IMR-90 (cell line): ENCODE results near the gene PTCD1. TPM values are rescaled to one million over a fixed set of nuclear protein-coding genes. Genes with fewer than 3 reads are reported as not detected.

Experiments
- ATAC-seq: fragments of 200-7000 bp; cut with Tn5 transposase; 2 replicates; pipeline ENCODE4 v1.9.1; 2020; ENCODE audit warnings: low read depth, mild to moderate bottlenecking, moderate library complexity
- BruUV-seq: library from RNA; stranded (reverse); fragments of 400-500 nt; replicated peaks from 2 replicates; lab custom pipeline; 2021; lab: Mats Ljungman, UMichigan
- CTCF ChIA-PET: fragments of 300-600 bp; formaldehyde crosslinking; extraction: SDS; loops from one replicate; lab custom pipeline; 2021; ENCODE audit warnings: antibody characterized with exemption; lab: Yijun Ruan, JAX
- POLR2A ChIA-PET: fragments of 300-600 bp; sonication (Branson Sonifier 250); formaldehyde crosslinking; loops from one replicate; lab custom pipeline; 2022; ENCODE audit warnings: antibody characterized with exemption; ENCODE audit not compliant: unreplicated experiment; lab: Charles Lee
- DNase-seq: peaks from one replicate; pipeline ENCODE4 v3.0.0; 2013
- H2AFZ ChIP-seq: replicated peaks from 2 replicates; pipeline ENCODE3; 2013; ENCODE audit warnings: low read length, mild to moderate bottlenecking; ENCODE audit not compliant: poor library complexity
- H2AK5ac ChIP-seq: 2 replicates; pipeline ENCODE4 v1.6.1; 2013; ENCODE audit warnings: low read depth, low read length, inconsistent platforms
- H2AK9ac ChIP-seq: replicated peaks from 2 replicates; pipeline ENCODE3; 2013; ENCODE audit warnings: mild to moderate bottlenecking, low read depth, low read length, moderate library complexity; ENCODE audit not compliant: poor library complexity
- H2BK120ac ChIP-seq: 2 replicates; pipeline ENCODE4 v1.6.1; 2013; ENCODE audit warnings: low read depth, low read length, inconsistent platforms
- H2BK15ac ChIP-seq: 3 replicates; pipeline ENCODE4 v1.6.1; 2013; ENCODE audit warnings: low read depth, low read length, inconsistent platforms
- H2BK20ac ChIP-seq: 2 replicates; pipeline ENCODE4 v1.6.1; 2013; ENCODE audit warnings: low read depth, mild to moderate bottlenecking, inconsistent platforms, low read length, moderate library complexity
- H2BK5ac ChIP-seq: 2 replicates; pipeline ENCODE4 v1.6.1; 2013; ENCODE audit warnings: mild to moderate bottlenecking, low read depth, low read length, inconsistent platforms; ENCODE audit not compliant: poor library complexity, severe bottlenecking
- H3K14ac ChIP-seq: replicated peaks from 2 replicates; pipeline ENCODE4 v1.6.1; 2013; ENCODE audit warnings: low read depth, low read length, inconsistent platforms
- H3K18ac ChIP-seq: 2 replicates; pipeline ENCODE4 v1.6.1; 2013; ENCODE audit warnings: low read depth, low read length, control low read depth
- H3K23ac ChIP-seq: 2 replicates; pipeline ENCODE4 v1.6.1; 2013; ENCODE audit warnings: low read depth, low read length, inconsistent platforms
- H3K27ac ChIP-seq: 2 replicates; pipeline ENCODE4 v1.5.1; 2013; ENCODE audit warnings: mild to moderate bottlenecking, control low read depth, low read length; ENCODE audit not compliant: insufficient read depth
- H3K27me3 ChIP-seq: 2 replicates; pipeline ENCODE4 v1.6.1; 2013; ENCODE audit warnings: low read length; ENCODE audit not compliant: control insufficient read depth, insufficient read depth
- H3K36me3 ChIP-seq: 2 replicates; pipeline ENCODE4 v1.6.1; 2013; ENCODE audit warnings: low read length, mixed read lengths; ENCODE audit not compliant: control insufficient read depth, insufficient read depth
- H3K4ac ChIP-seq: 2 replicates; pipeline ENCODE4 v1.6.1; 2013; ENCODE audit warnings: low read depth, low read length, inconsistent platforms
- H3K4me1 ChIP-seq: 2 replicates; pipeline ENCODE4 v1.6.1; 2013; ENCODE audit warnings: low read length, mixed read lengths; ENCODE audit not compliant: control insufficient read depth, insufficient read depth
- H3K4me2 ChIP-seq: 2 replicates; pipeline ENCODE4 v1.6.1; 2013; ENCODE audit warnings: low read depth, mild to moderate bottlenecking, control low read depth, low read length, moderate library complexity
- H3K4me3 ChIP-seq: 2 replicates; pipeline ENCODE4 v1.5.1; 2013; ENCODE audit warnings: low read depth, mild to moderate bottlenecking, control low read depth, low read length, moderate library complexity; ENCODE audit not compliant: insufficient read depth
- H3K56ac ChIP-seq: 2 replicates; pipeline ENCODE4 v1.6.1; 2013; ENCODE audit warnings: low read length, inconsistent platforms; ENCODE audit not compliant: insufficient read depth; ENCODE audit errors: extremely low read depth
- H3K79me1 ChIP-seq, 2 experiments: 2 replicates each; pipeline ENCODE4 v1.6.1; 2013; ENCODE audit warnings: low read length in 2 of 2, inconsistent platforms in 1 of 2, low read depth in 1 of 2
- H3K9ac ChIP-seq: 2 replicates; pipeline ENCODE4 v1.6.1; 2013; ENCODE audit warnings: low read depth, low read length, control low read depth
- H3K9me1 ChIP-seq: 2 replicates; pipeline ENCODE4 v1.6.1; 2013; ENCODE audit warnings: low read length, inconsistent platforms; ENCODE audit not compliant: insufficient read depth
- H3K9me3 ChIP-seq: 2 replicates; pipeline ENCODE4 v1.6.1; 2013; ENCODE audit warnings: low read length; ENCODE audit not compliant: control insufficient read depth, insufficient read depth
- H4K20me1 ChIP-seq: 2 replicates; pipeline ENCODE4 v1.6.1; 2013; ENCODE audit warnings: low read length, inconsistent platforms; ENCODE audit not compliant: insufficient read depth
- H4K5ac ChIP-seq: 2 replicates; pipeline ENCODE4 v1.6.1; 2013; ENCODE audit warnings: mild to moderate bottlenecking, low read depth, low read length, control low read depth
- H4K8ac ChIP-seq, 2 experiments: 2 replicates each; pipeline ENCODE4 v1.6.1; 2013; ENCODE audit warnings: low read depth in 2 of 2, low read length in 2 of 2, control low read depth in 1 of 2, inconsistent platforms in 1 of 2
- H4K91ac ChIP-seq: 2 replicates; pipeline ENCODE4 v1.6.1; 2013; ENCODE audit warnings: low read depth, low read length, inconsistent platforms; ENCODE audit not compliant: insufficient read depth
- SMC3 ChIP-seq: fragments of 150-350 bp; IDR thresholded peaks from 2 replicates; pipeline ENCODE4 v1.6.1; 2016; ENCODE audit warnings: low read depth, mild to moderate bottlenecking, antibody characterized with exemption, low read length, moderate library complexity
- WGBS, 2 experiments: methylation state at CpG; one replicate each; pipeline versions ENCODE4 v1.1.5 to v1.1.7; 2013; ENCODE audit warnings: missing lambda C conversion rate in 2 of 2; ENCODE audit not compliant: insufficient read length in 1 of 2; ENCODE audit errors: extremely low coverage in 2 of 2; 5-methylcytosine and 5-hydroxymethylcytosine counted together
- dilution Hi-C: fragments of 300-500 bp; cut with HindIII; formaldehyde crosslinking; loops from one replicate; pipeline ENCODE4 v1.14.3; 2018; ENCODE audit warnings: low sequenced_read_pairs; ENCODE audit not compliant: unreplicated experiment
- in situ Hi-C: fragments of 300-500 bp; cut with MboI; formaldehyde crosslinking; loops from 3 replicates; pipeline ENCODE4 v1.14.3; 2019; ENCODE audit warnings: low sequenced_read_pairs, inconsistent platforms, mixed read lengths
- intact Hi-C: fragments of 100-400 bp; cut with micrococcal nuclease; formaldehyde crosslinking; loops from 2 replicates; pipeline ENCODE4 v1.10.0; 2022
- polyA plus RNA-seq, 3 experiments: library from polyadenylated mRNA; depleted of rRNA; stranded (reverse); fragments of >200 nt; gene quantifications; 2 replicates each; pipeline ENCODE4 v1.2.3, GENCODE V29; 2012; ENCODE audit warnings: low replicate concordance in 1 of 3
- total RNA-seq: library from RNA; depleted of rRNA; stranded (reverse); fragments of >200 nt; gene quantifications from 2 replicates; pipeline ENCODE4 v1.2.3, GENCODE V29; 2012
- TF ChIP-seq, protein P1 (sequence below): conservative IDR thresholded peaks from 2 replicates; pipeline ENCODE4 v1.5.1; 2012; ENCODE audit warnings: mild to moderate bottlenecking, low read depth, low read length, improper control_type of control experiment

Gene PTCD1
- total and polyA plus RNA-seq, 2 of the 4 experiments (the other 2 are of a cell fraction): 2.2 to 4.0 TPM

DNA sequence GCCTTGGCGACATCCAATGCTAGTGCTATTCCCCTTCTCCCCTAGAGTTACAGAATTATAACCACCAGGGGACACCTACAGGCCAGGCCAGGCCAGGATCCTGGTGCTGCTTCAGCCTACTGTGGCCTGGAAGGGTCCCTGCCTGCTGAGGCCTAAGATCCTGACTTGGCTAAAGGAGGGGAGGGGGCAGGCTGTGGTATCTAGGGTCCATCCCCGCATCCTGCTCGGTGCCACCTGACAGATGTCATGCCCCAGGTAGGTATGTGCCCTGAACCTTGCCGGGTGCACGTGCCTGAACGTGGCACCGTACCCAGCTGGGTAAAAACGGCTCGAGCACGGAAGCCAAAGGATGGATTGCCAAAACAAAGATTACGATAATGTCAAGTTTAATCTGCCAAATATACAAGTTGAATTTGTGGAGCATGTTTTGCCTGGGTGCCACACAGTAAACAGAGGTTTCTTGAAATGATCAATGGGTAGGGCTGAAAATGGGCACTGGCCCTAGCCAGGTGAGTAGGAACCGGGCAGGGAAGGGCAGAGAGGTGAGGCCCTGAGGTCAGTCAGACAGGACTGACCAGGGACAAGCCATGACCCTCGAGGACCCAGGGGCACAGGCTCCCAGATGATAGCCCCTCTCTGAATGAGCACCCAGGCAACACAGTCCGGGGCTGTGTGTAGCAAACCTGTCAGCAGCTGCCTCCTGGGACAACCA is 42.8 kb downstream of the PTCD1 start:
- no peak overlapping the region for H3K4me2 ChIP-seq
- H3K79me1 ChIP-seq: peaks cover 8 to 61% of the 10 kb centered on the region in 2 experiments
- peaks cover 9% of the 10 kb centered on the region for H3K4me1 ChIP-seq
- peaks cover 3% of the 10 kb centered on the region for H3K9me1 ChIP-seq
- H4K8ac ChIP-seq: no peak overlapping the region
- no peak overlapping the region for H2AFZ ChIP-seq
- no peak overlapping the region for H2AK5ac ChIP-seq
- H3K56ac ChIP-seq: no peak overlapping the region
- H3K9me3 ChIP-seq: no peaks in the 10 kb centered on the region
- CTCF ChIA-PET: no interaction called here
- H3K14ac ChIP-seq: no peak overlapping the region
- H2BK5ac ChIP-seq: no peak overlapping the region
- H3K27me3 ChIP-seq: no peaks in the 10 kb centered on the region
- no peak overlapping the region for H3K18ac ChIP-seq
- peaks cover 74% of the 10 kb centered on the region for H4K20me1 ChIP-seq
- H3K27ac ChIP-seq: no peak overlapping the region
- POLR2A ChIA-PET: no interaction called here
- no peak overlapping the region for H2BK120ac ChIP-seq
- in situ Hi-C loops: no loop called here
- H3K4ac ChIP-seq: no peak overlapping the region
- DNase-seq (no peak), ATAC-seq (no peak)
- H2AK9ac ChIP-seq: no peak overlapping the region
- H3K23ac ChIP-seq: no peak overlapping the region
- intact Hi-C loops: no loop called here
- TF ChIP-seq, protein P1, sequence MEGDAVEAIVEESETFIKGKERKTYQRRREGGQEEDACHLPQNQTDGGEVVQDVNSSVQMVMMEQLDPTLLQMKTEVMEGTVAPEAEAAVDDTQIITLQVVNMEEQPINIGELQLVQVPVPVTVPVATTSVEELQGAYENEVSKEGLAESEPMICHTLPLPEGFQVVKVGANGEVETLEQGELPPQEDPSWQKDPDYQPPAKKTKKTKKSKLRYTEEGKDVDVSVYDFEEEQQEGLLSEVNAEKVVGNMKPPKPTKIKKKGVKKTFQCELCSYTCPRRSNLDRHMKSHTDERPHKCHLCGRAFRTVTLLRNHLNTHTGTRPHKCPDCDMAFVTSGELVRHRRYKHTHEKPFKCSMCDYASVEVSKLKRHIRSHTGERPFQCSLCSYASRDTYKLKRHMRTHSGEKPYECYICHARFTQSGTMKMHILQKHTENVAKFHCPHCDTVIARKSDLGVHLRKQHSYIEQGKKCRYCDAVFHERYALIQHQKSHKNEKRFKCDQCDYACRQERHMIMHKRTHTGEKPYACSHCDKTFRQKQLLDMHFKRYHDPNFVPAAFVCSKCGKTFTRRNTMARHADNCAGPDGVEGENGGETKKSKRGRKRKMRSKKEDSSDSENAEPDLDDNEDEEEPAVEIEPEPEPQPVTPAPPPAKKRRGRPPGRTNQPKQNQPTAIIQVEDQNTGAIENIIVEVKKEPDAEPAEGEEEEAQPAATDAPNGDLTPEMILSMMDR: 0 out of 2 replicates have a peak, but pooled peaks have one; percentile 5
- no peak for TF ChIP-seq SMC3
- H2BK20ac ChIP-seq: no peak overlapping the region
- no peak overlapping the region for H2BK15ac ChIP-seq
- H4K5ac ChIP-seq: no peak overlapping the region
- H3K9ac ChIP-seq: no peak overlapping the region
- H4K91ac ChIP-seq: no peak overlapping the region
- H3K36me3 ChIP-seq: peaks cover 78% of the 10 kb centered on the region
- TSS peak; percentile 97 for BruUV-seq
- WGBS, 2 experiments: 92% methylated on average over 13 of the region's 14 CpGs; no CpG with 5 or more reads in 1 of the 2 experiments
- H3K4me3 ChIP-seq: no peak overlapping the region
- dilution Hi-C loops: no loop called here
